Suppressor macrophage treated with lipopolysaccharide for 4 hours (primary cell): Measurements from ENCODE around the gene CDH4.

Experiments
- DNase-seq: peaks from one replicate; pipeline ENCODE4 v3.0.0-alpha.2; 2020

The CDH4 gene

GRCh38 chr20:61881861-61882260 lies 629.8 kb downstream of the CDH4 start:
- DNase-seq, result no peak

GRCh38 chr20:61882716-61883615 lies 630.9 kb downstream of the CDH4 start:
- no peak for DNase-seq

- DNase-seq, result no peak
These were observed 631.9 kb downstream of the CDH4 start for GRCh38 chr20:61883857-61884393.

- DNase-seq, result no peak
These were observed 632.7 kb downstream of the CDH4 start for GRCh38 chr20:61884571-61885389.

GRCh38 chr20:61885759-61886715 lies 634.0 kb downstream of the CDH4 start:
- no peak for DNase-seq

- DNase-seq, result no peak
These were observed 634.9 kb downstream of the CDH4 start for GRCh38 chr20:61886721-61887595.

- no peak for DNase-seq
These were observed 635.6 kb downstream of the CDH4 start for GRCh38 chr20:61887596-61888093.

- DNase-seq, result no peak
These were observed 636.2 kb downstream of the CDH4 start for GRCh38 chr20:61888101-61888865.

GRCh38 chr20:61889659-61890058 lies 637.6 kb downstream of the CDH4 start:
- DNase-seq, result no peak

- no peak for DNase-seq
These were observed 638.1 kb downstream of the CDH4 start for GRCh38 chr20:61890210-61890609.

- no peak for DNase-seq
These were observed 639.4 kb downstream of the CDH4 start for GRCh38 chr20:61891476-61891875.

- no peak for DNase-seq
These were observed 640.0 kb downstream of the CDH4 start for GRCh38 chr20:61891916-61892649.

GRCh38 chr20:61895016-61895415 lies 643.0 kb downstream of the CDH4 start:
- no peak for DNase-seq

- no peak for DNase-seq
These were observed 643.6 kb downstream of the CDH4 start for GRCh38 chr20:61895686-61896057.

GRCh38 chr20:61896058-61896961 lies 644.2 kb downstream of the CDH4 start:
- DNase-seq, result peak; percentile 5

- DNase-seq, result no peak
These were observed 645.6 kb downstream of the CDH4 start for GRCh38 chr20:61897401-61898295.

- no peak for DNase-seq
These were observed 646.3 kb downstream of the CDH4 start for GRCh38 chr20:61898405-61898804.
